NCI-H1436 (cell line): ENCODE results near the gene GLYATL1.

ENCODE experiments used
- DNase-seq: peaks from one replicate; lab custom pipeline; 2025; lab: John Stamatoyannopoulos, UW

The GLYATL1 gene

GRCh38 chr11:58926695-58927094 lies 12.6 kb upstream of the GLYATL1 start:
- no peak for DNase-seq

GRCh38 chr11:58927393-58928106 lies 11.7 kb upstream of the GLYATL1 start:
- peak; percentile 64 for DNase-seq

GRCh38 chr11:58928107-58928499 lies 11.2 kb upstream of the GLYATL1 start:
- DNase-seq, result no peak

- no peak for DNase-seq
These were observed 10.6 kb upstream of the GLYATL1 start for GRCh38 chr11:58928691-58929090.

GRCh38 chr11:58930926-58931325 lies 8.4 kb upstream of the GLYATL1 start:
- no peak for DNase-seq

GRCh38 chr11:58933661-58934060 lies 5.6 kb upstream of the GLYATL1 start:
- DNase-seq, result no peak

- no peak for DNase-seq
These were observed 4.3 kb upstream of the GLYATL1 start for GRCh38 chr11:58934945-58935513.

- no peak for DNase-seq
These were observed 890 bp upstream of the GLYATL1 start for GRCh38 chr11:58938398-58938797.

GRCh38 chr11:58940028-58940427 lies 740 bp downstream of the GLYATL1 start:
- DNase-seq, result no peak

- no peak for DNase-seq
These were observed 2.5 kb downstream of the GLYATL1 start for GRCh38 chr11:58941838-58942237.

- DNase-seq, result no peak
These were observed 6.4 kb downstream of the GLYATL1 start for GRCh38 chr11:58945663-58946062.

- DNase-seq, result no peak
These were observed 9.9 kb downstream of the GLYATL1 start for GRCh38 chr11:58949184-58949583.

- no peak for DNase-seq
These were observed 18.6 kb downstream of the GLYATL1 start for GRCh38 chr11:58957922-58958321.

GRCh38 chr11:58958500-58958899 lies 19.2 kb downstream of the GLYATL1 start:
- DNase-seq, result no peak

- no peak for DNase-seq
These were observed 24.3 kb downstream of the GLYATL1 start for GRCh38 chr11:58963551-58964104.

GRCh38 chr11:58965246-58965985 lies 26.1 kb downstream of the GLYATL1 start:
- DNase-seq, result no peak

GRCh38 chr11:58968251-58968711 lies 29.0 kb downstream of the GLYATL1 start:
- DNase-seq, result peak; percentile 8

- no peak for DNase-seq
These were observed 38.2 kb downstream of the GLYATL1 start for GRCh38 chr11:58977470-58977869.

GRCh38 chr11:58979222-58979621 lies 39.9 kb downstream of the GLYATL1 start:
- no peak for DNase-seq

GRCh38 chr11:58980159-58980843 lies 41.0 kb downstream of the GLYATL1 start:
- DNase-seq, result no peak

GRCh38 chr11:58992489-58992888 lies 53.2 kb downstream of the GLYATL1 start:
- no peak for DNase-seq

- no peak for DNase-seq
These were observed 54.9 kb downstream of the GLYATL1 start for GRCh38 chr11:58994171-58994570.
